Esophagus muscularis mucosa (tissue), 4 donors: ENCODE data around the gene PCARE. TPM values are rescaled to one million over a fixed set of nuclear protein-coding genes. Genes with fewer than 3 reads are reported as not detected.

ENCODE experiments used
- DNase-seq: peaks from one replicate; pipeline ENCODE4 v3.0.0-alpha.2; 2017; ENCODE audit errors: extremely low spot score
- H3K27ac ChIP-seq, 4 donors: fragments of 200-600 bp; sonication (generic); replicated peaks in 1 of 4; 1 replicate in 3 of 4; 2 replicates in 1 of 4; pipeline ENCODE4 v1.5.1; 2016 to 2019; ENCODE audit warnings: mild to moderate bottlenecking in 1 of 4
- H3K27me3 ChIP-seq, 4 donors: fragments of 200-600 bp; sonication (generic); one replicate each; pipeline versions ENCODE4 v1.5.1 to v1.6.0; 2016 to 2019
- H3K36me3 ChIP-seq, 4 donors: fragments of 200-600 bp; sonication (generic); one replicate each; pipeline ENCODE4 v1.5.1; 2016 to 2019
- H3K4me1 ChIP-seq, 4 donors: fragments of 200-600 bp; sonication (generic); one replicate each; pipeline ENCODE4 v1.5.1; 2016 to 2019
- H3K4me3 ChIP-seq, 4 donors: fragments of 200-600 bp; sonication (generic); 1 replicate in 2 of 4; 2 replicates in 2 of 4; pipeline ENCODE4 v1.5.1; 2016 to 2019; ENCODE audit warnings: mild to moderate bottlenecking in 4 of 4, moderate library complexity in 1 of 4
- H3K9me3 ChIP-seq, 4 donors: fragments of 200-600 bp; sonication (generic); 1 replicate in 3 of 4; 2 replicates in 1 of 4; pipeline ENCODE4 v1.5.1; 2016 to 2019
- CTCF ChIP-seq, 3 experiments: fragments of 200-600 bp in 2 of 3; fragments of 450-650 bp in 1 of 3; sonication (generic) in 2 of 3; IDR thresholded peaks; one replicate each; pipeline ENCODE4 v1.5.1; 2017 to 2019; ENCODE audit warnings: antibody characterized with exemption in 3 of 3, mild to moderate bottlenecking in 2 of 3, moderate library complexity in 1 of 3
- EP300 ChIP-seq: sonication (generic); formaldehyde crosslinking; IDR thresholded peaks from one replicate; pipeline ENCODE4 v1.6.1; 2017; ENCODE audit warnings: antibody characterized with exemption
- POLR2A ChIP-seq: fragments of 450-650 bp; IDR thresholded peaks from one replicate; pipeline ENCODE4 v1.6.1; 2017; ENCODE audit warnings: antibody characterized with exemption, moderate library complexity, mild to moderate bottlenecking, low read depth
- POLR2AphosphoS5 ChIP-seq, 2 donors: sonication (generic); formaldehyde crosslinking; IDR thresholded peaks; one replicate each; pipeline ENCODE4 v1.6.1; 2017; ENCODE audit warnings: antibody characterized with exemption in 2 of 2
- WGBS: methylation state at CpG from one replicate; pipeline ENCODE4 v1.1.5; 2018; 5-methylcytosine and 5-hydroxymethylcytosine counted together
- intact Hi-C: fragments of 100-400 bp; cut with DNase I; formaldehyde crosslinking; loops from one replicate; pipeline ENCODE4 v1.15.1; 2023
- total RNA-seq, 4 donors: library from RNA; depleted of rRNA; stranded (reverse); fragments of >200 nt; gene quantifications; one replicate each; pipeline versions ENCODE4 v1.1.0 to v1.2.1, GENCODE V29; 2016

The PCARE gene
- total RNA-seq, 4 donors from 2014 or later = not detected

DNA sequence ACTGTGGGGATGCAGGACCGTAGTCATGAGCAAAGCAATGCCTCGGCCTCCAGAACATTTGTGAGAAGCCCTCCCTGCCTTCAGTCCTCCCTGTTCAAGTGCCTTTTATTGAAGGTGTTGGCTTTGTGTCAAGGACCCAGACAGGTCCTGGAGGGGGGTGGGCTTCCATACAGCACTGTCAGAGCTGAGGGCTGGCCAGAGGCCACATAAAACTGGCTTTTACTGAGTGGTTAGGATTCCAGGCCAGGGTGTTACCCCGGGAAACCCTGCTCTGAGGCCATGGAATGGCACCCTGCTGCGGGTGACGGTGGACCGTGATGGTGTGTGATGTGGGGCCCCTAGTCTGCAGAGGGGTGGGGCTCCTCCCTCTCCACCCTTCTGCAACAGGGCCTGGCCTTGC lies 51.6 kb downstream of the PCARE start:
- TF ChIP-seq EP300 (no peak), CTCF (IDR thresholded peaks at IDR 0.05) (no peak), POLR2A (no peak), POLR2AphosphoS5 (IDR thresholded peaks at IDR 0.05) (no peak)
- H3K36me3 ChIP-seq = no peaks in the 10 kb centered on the region
- intact Hi-C loops = no loop called here
- no peaks in the 10 kb centered on the region for H3K27me3 ChIP-seq
- H3K9me3 ChIP-seq = no peaks in the 10 kb centered on the region
- WGBS = 84% methylated on average over 6 of the region's 6 CpGs
- no peak for DNase-seq
- H3K27ac ChIP-seq = no peak overlapping the region
- H3K4me1 ChIP-seq = no peaks in the 10 kb centered on the region
- H3K4me3 ChIP-seq = no peak overlapping the region

DNA sequence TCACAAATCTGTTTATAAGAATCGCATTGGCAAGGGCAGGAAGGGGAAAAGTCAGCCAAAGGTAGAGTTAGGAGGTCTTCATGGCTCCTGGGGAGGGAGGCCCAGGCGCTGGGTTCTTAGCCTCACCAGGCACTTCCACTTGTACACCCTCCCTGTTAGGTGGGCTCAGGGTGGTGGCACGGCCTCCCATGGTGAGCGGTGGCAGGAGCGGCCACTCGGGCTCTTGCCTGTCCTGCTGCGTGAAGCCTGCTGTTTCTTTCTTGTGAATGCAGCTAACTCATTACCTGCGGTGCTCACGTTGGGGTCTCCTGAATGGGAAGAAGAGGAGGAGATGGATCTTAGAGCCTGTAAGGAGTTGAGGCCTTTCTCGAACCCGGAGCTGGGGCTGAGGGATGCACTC lies 52.4 kb downstream of the PCARE start:
- Histone ChIP-seq H3K27ac (no peak overlapping the region), H3K27me3 (no peaks in the 10 kb centered on the region), H3K9me3 (no peaks in the 10 kb centered on the region), H3K4me1 (peaks cover 0 to 2% (median 0%) of the 10 kb centered on the region in 4 donors), H3K4me3 (no peak overlapping the region), H3K36me3 (no peaks in the 10 kb centered on the region)
- no peak for DNase-seq
- 100% methylated on average over 2 of the region's 11 CpGs for WGBS
- TF ChIP-seq CTCF (IDR thresholded peaks at IDR 0.05) = no peak
- TF ChIP-seq POLR2A = no peak
- no peak for TF ChIP-seq POLR2AphosphoS5 (IDR thresholded peaks at IDR 0.05)
- TF ChIP-seq EP300 = no peak
- intact Hi-C loops = no loop called here

GRCh38 chr2:29017716-29018435 lies 56.4 kb downstream of the PCARE start:
- no peaks in the 10 kb centered on the region for H3K36me3 ChIP-seq
- no peaks in the 10 kb centered on the region for H3K9me3 ChIP-seq
- H3K4me1 ChIP-seq = peaks cover 2 to 22% (median 10%) of the 10 kb centered on the region in 4 donors
- no peak overlapping the region for H3K27ac ChIP-seq
- DNase-seq = no peak
- no peak overlapping the region for H3K4me3 ChIP-seq
- WGBS = 88% methylated on average over 12 of the region's 19 CpGs
- intact Hi-C loops = no loop called here
- H3K27me3 ChIP-seq = no peaks in the 10 kb centered on the region
- TF ChIP-seq POLR2AphosphoS5 (IDR thresholded peaks at IDR 0.05) = no peak
- TF ChIP-seq POLR2A = no peak
- TF ChIP-seq EP300 = no peak
- TF ChIP-seq CTCF (IDR thresholded peaks at IDR 0.05) = no peak

DNA sequence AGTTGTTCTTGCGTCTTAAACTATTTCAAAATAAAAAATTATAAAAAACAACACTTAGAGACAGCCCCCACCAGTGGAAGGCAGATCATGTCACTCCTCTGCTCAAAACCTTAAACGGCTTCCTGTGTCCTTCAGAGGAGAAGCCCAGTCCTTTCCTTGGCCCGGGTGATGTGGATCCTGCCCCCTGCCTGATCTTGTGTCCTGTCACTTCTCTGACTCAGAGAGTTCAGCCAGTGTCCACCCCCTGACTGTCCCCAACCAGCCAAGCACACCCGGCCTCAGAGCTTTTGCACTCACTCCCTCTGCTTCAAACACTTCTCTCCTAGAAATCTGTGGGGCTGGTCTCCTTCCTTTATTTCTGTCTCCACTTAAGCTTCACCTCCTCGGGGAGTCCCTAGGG lies 57.8 kb downstream of the PCARE start:
- Histone ChIP-seq H3K36me3 (no peaks in the 10 kb centered on the region), H3K4me3 (no peak overlapping the region), H3K27ac (peak overlapping the region in 1 of 4 donors; percentile 57), H3K27me3 (no peaks in the 10 kb centered on the region), H3K4me1 (peaks cover 16 to 36% (median 24%) of the 10 kb centered on the region in 4 donors), H3K9me3 (no peaks in the 10 kb centered on the region)
- 68% methylated on average over 5 of the region's 5 CpGs for WGBS
- TF ChIP-seq EP300 = no peak
- no peak for TF ChIP-seq POLR2AphosphoS5 (IDR thresholded peaks at IDR 0.05)
- no peak for TF ChIP-seq CTCF (IDR thresholded peaks at IDR 0.05)
- TF ChIP-seq POLR2A = no peak
- DNase-seq = no peak
- intact Hi-C loops = no loop called here
